ENCODE data around the gene PTPN22.
A peak's percentile ranks its signal among the peaks of the same experiment; 100 is the strongest.

The PTPN22 gene

GRCh38 chr1:113871597-113872113 is at the start of gene PTPN22:
Gene PTPN22, minus strand, starts transcription at chr1:113871712.
- peak; percentile 64 to 88 (median 74) for DNase-seq

- no peak for DNase-seq
Observed at GRCh38 chr1:113918243-113918642, 46.7 kb upstream of the PTPN22 start.

GRCh38 chr1:113917400-113918082 is 46.0 kb upstream of the PTPN22 start:
- DNase-seq: no peak

GRCh38 chr1:113916974-113917373 is 45.5 kb upstream of the PTPN22 start:
- no peak for DNase-seq

GRCh38 chr1:113913887-113914664 is 42.6 kb upstream of the PTPN22 start:
- no peak for DNase-seq

GRCh38 chr1:113913312-113913668 is 41.8 kb upstream of the PTPN22 start:
- DNase-seq: no peak

GRCh38 chr1:113912594-113913311 is 41.2 kb upstream of the PTPN22 start:
- DNase-seq: no peak

- peak in 2 of 6 experiments; percentile 10 to 29 for DNase-seq
Observed at GRCh38 chr1:113905435-113905861, 33.9 kb upstream of the PTPN22 start.

- peak; percentile 88 to 96 (median 96) for DNase-seq
Observed at GRCh38 chr1:113904674-113905434, 33.3 kb upstream of the PTPN22 start, which contains the start of the genes AP4B1 and DCLRE1B. Gene AP4B1, minus strand, starts transcription at chr1:113904799. Its CDS starts 82 bp downstream, at chr1:113904717. Gene DCLRE1B, plus strand, starts transcription at chr1:113905326. Its CDS starts 261 bp downstream, at chr1:113905587.

- DNase-seq: peak in 1 of 6 experiments; percentile 47
Observed at GRCh38 chr1:113904293-113904673, 32.8 kb upstream of the PTPN22 start.

- peak in 1 of 6 experiments; percentile 29 for DNase-seq
Observed at GRCh38 chr1:113903501-113904292, 32.2 kb upstream of the PTPN22 start.

- no peak for DNase-seq
Observed at GRCh38 chr1:113901191-113901590, 29.7 kb upstream of the PTPN22 start.

GRCh38 chr1:113899111-113899510 is 27.6 kb upstream of the PTPN22 start:
- no peak for DNase-seq

GRCh38 chr1:113898241-113898814 is 26.8 kb upstream of the PTPN22 start:
- DNase-seq: no peak

- no peak for DNase-seq
Observed at GRCh38 chr1:113895961-113896360, 24.4 kb upstream of the PTPN22 start.

GRCh38 chr1:113895098-113895497 is 23.6 kb upstream of the PTPN22 start:
- DNase-seq: no peak

- no peak for DNase-seq
Observed at GRCh38 chr1:113893267-113893666, 21.8 kb upstream of the PTPN22 start.

GRCh38 chr1:113891631-113892220 is 20.2 kb upstream of the PTPN22 start:
- no peak for DNase-seq

- no peak for DNase-seq
Observed at GRCh38 chr1:113890816-113891215, 19.3 kb upstream of the PTPN22 start.

- no peak for DNase-seq
Observed at GRCh38 chr1:113887402-113888175, 16.1 kb upstream of the PTPN22 start, which contains the start of gene BCL2L15. Gene BCL2L15, minus strand, starts transcription at chr1:113887581. Its CDS starts 206 bp downstream, at chr1:113887375.
